ENCODE results near the gene INCENP. TPM values are rescaled to one million over a fixed set of nuclear protein-coding genes. Genes with fewer than 3 reads are reported as not detected.

Gene INCENP
- total RNA-seq (2021) = 122 and 154 TPM in 2 replicates
- Bru-seq, nascent RNA = percentile 85 among the genes with signal in this experiment
- BruChase-seq, experiment 1, labeled RNA remaining after a 2-hour chase = percentile 80 among the genes with signal in this experiment
- percentile 89 among the genes with signal in this experiment for BruChase-seq, experiment 2, labeled RNA remaining after a 6-hour chase
- long read RNA-seq, partial matches to known transcripts = 2 of 5 reads
- long read RNA-seq, other reads (novel, unspliced or antisense) = 3 of 5 reads

DNA sequence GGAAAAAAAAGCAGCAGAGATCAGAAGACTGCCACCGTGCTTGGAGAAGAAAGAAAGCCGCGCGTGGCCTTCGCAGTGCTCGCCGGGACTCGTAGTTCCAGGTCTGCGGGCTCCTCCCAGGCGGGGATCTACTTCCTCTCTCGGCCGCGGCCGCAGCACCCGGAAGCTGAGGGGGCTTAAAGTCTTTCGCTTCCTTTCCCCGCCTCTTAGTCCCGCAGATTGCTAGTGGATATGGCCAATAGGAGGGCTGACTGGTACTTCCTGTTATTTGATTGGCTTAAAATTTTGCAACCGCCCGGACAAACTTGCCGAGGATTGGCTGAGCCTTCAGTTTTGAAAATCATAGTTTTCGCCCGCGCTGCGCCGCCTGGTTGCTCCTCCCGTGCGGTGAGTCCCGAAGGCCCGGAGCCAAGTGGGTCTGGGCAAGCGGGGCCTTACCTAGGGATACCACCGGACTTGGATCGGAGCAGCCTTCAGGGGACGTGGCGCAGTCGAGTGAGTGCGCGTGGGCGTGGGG is at the start of gene INCENP:
INCENP (plus strand) TSS at position 343 of the 517 bp plus-strand sequence. CDS start 4,151 bp downstream, outside the sequence.
- H3K4me2 ChIP-seq = peak within 1 kb of the TSS; percentile 96
- H3K36me3 ChIP-seq (ENCODE audit: low read depth) = 0 out of 2 replicates have a peak, but pooled peaks cover 4% of the 10 kb centered on the region
- no peaks in the 10 kb centered on the region; the same call in 1 of the 2 replicates for H3F3A ChIP-seq (ENCODE audit: insufficient read depth, low read depth)
- TF ChIP-seq, protein P1, sequence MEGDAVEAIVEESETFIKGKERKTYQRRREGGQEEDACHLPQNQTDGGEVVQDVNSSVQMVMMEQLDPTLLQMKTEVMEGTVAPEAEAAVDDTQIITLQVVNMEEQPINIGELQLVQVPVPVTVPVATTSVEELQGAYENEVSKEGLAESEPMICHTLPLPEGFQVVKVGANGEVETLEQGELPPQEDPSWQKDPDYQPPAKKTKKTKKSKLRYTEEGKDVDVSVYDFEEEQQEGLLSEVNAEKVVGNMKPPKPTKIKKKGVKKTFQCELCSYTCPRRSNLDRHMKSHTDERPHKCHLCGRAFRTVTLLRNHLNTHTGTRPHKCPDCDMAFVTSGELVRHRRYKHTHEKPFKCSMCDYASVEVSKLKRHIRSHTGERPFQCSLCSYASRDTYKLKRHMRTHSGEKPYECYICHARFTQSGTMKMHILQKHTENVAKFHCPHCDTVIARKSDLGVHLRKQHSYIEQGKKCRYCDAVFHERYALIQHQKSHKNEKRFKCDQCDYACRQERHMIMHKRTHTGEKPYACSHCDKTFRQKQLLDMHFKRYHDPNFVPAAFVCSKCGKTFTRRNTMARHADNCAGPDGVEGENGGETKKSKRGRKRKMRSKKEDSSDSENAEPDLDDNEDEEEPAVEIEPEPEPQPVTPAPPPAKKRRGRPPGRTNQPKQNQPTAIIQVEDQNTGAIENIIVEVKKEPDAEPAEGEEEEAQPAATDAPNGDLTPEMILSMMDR (conservative IDR thresholded peaks at IDR 0.05) = no peak
- no peak for TF ChIP-seq EZH2 (IDR thresholded peaks at IDR 0.05; ENCODE audit: low read depth)
- ChIA-PET CTCF (interaction anchor here (1.0 kb wide), 1 partner anchor 15 kb away, joined by 3 read pairs; no protein-coding TSS in a partner anchor), POLR2A (ENCODE audit: unreplicated experiment) (interaction anchor here (0.6 kb wide), 2 partner anchors 322 to 331 kb away, joined by 3 read pairs; partner anchors contain the start of gene FEN1)
- no peaks in the 10 kb centered on the region for H3K27me3 ChIP-seq (ENCODE audit: insufficient read depth, low read depth)
- H3K4me1 ChIP-seq (replicated peaks; ENCODE audit: insufficient read depth) = peaks cover 20% of the 10 kb centered on the region
- H3K9me3 ChIP-seq (ENCODE audit: insufficient read depth, low read depth) = no peaks in the 10 kb centered on the region
- peaks cover 25% of the 10 kb centered on the region for H4K20me1 ChIP-seq (ENCODE audit: insufficient read depth)
- no TSS peak for BruUV-seq (replicated peaks)
- intact Hi-C loops (cut with micrococcal nuclease; ENCODE audit: unreplicated experiment) = loop anchor here (5.0 kb wide), 1 partner anchor 331 kb away; the partner anchor contains the start of genes FEN1 and TMEM258
- no peak within 1 kb of the TSS for H3K27ac ChIP-seq
- H3K9me2 ChIP-seq (ENCODE audit: insufficient read depth) = no peaks in the 10 kb centered on the region
- peaks cover 49% of the 10 kb centered on the region for H3K79me2 ChIP-seq (ENCODE audit: low read depth)
- peak within 1 kb of the TSS; percentile 89 for H2AFZ ChIP-seq
- peak within 1 kb of the TSS; percentile 89 for H3K4me3 ChIP-seq
- peak; percentile 96 to 99 for DNase-seq

DNA sequence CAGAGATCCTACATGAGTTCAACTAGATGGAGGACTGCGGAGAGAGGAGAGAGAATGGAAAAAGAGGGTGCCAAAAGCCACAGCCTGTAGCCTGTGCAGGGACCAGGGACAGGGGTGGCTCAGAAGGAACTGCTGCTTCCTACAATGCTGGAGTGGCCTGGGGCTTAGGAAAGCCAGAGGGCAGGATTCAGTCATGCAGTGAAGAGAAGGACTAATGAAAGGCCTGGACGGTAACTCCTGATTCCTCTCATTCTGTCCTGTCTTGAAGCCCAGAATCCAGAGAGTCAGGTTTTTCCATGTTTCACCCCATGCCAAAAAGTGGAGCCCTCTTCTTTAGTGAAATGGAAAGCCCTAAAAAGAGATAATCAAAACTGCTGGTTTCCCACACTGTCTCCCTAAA is 48.4 kb upstream of the INCENP start:
- intact Hi-C loops (cut with micrococcal nuclease; ENCODE audit: unreplicated experiment) = no loop called here
- Histone ChIP-seq H3K36me3 (ENCODE audit: low read depth) (no peaks in the 10 kb centered on the region), H3K4me2 (no peak overlapping the region), H4K20me1 (ENCODE audit: insufficient read depth) (no peaks in the 10 kb centered on the region), H3K4me1 (replicated peaks; ENCODE audit: insufficient read depth) (no peaks in the 10 kb centered on the region), H3K9me2 (ENCODE audit: insufficient read depth) (no peaks in the 10 kb centered on the region), H2AFZ (no peak overlapping the region), H3K27ac (no peak overlapping the region), H3K79me2 (ENCODE audit: low read depth) (no peaks in the 10 kb centered on the region), H3K4me3 (no peak overlapping the region), H3K9me3 (ENCODE audit: insufficient read depth, low read depth) (no peaks in the 10 kb centered on the region), H3F3A (ENCODE audit: insufficient read depth, low read depth) (no peaks in the 10 kb centered on the region), H3K27me3 (ENCODE audit: insufficient read depth, low read depth) (no peaks in the 10 kb centered on the region)
- no TSS peak for BruUV-seq (replicated peaks)
- TF ChIP-seq EZH2 (IDR thresholded peaks at IDR 0.05; ENCODE audit: low read depth) = no peak
- ChIA-PET CTCF (interaction anchor here (0.6 kb wide), 1 partner anchor 106 kb away, joined by 3 read pairs; no protein-coding TSS in a partner anchor), POLR2A (ENCODE audit: unreplicated experiment) (no interaction called here)
- no peak for DNase-seq

DNA sequence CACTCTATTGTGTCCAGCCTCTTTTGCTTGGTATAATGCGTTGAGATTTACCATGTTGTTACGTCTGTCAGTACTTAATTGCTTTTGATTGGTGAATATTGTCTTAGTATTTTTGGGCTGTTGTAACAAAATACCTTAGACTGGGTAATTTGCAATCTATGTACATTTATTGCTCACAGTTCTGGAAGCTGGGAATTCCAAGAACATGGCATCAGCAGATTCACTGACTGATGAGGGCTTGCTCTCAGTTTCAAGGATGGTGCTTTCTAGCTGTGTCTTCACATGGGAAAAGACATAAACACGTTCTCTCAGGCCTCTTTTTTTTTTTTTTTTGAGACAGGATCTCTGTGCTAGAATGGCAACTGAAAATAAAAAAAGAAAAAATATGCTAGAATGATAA is 46.7 kb upstream of the INCENP start:
- POLR2A ChIA-PET (ENCODE audit: unreplicated experiment) = no interaction called here
- no peaks in the 10 kb centered on the region for H3F3A ChIP-seq (ENCODE audit: insufficient read depth, low read depth)

More for the DNA sequence above, 46.7 kb upstream of the INCENP start:
- Histone ChIP-seq H3K4me1 (replicated peaks; ENCODE audit: insufficient read depth) (no peaks in the 10 kb centered on the region), H3K9me2 (ENCODE audit: insufficient read depth) (no peaks in the 10 kb centered on the region), H3K4me3 (no peak overlapping the region), H3K27ac (no peak overlapping the region), H3K4me2 (no peak overlapping the region), H2AFZ (no peak overlapping the region), H4K20me1 (ENCODE audit: insufficient read depth) (no peaks in the 10 kb centered on the region), H3K27me3 (ENCODE audit: insufficient read depth, low read depth) (no peaks in the 10 kb centered on the region), H3K36me3 (ENCODE audit: low read depth) (no peaks in the 10 kb centered on the region), H3K79me2 (ENCODE audit: low read depth) (no peaks in the 10 kb centered on the region), H3K9me3 (ENCODE audit: insufficient read depth, low read depth) (no peaks in the 10 kb centered on the region)
- BruUV-seq (replicated peaks) = no TSS peak
- no peak for DNase-seq
- CTCF ChIA-PET = interaction anchor here (0.7 kb wide), 1 partner anchor 72 kb away, joined by 6 read pairs; no protein-coding TSS in a partner anchor
- TF ChIP-seq, protein P1 (conservative IDR thresholded peaks at IDR 0.05) = no peak
- TF ChIP-seq EZH2 (IDR thresholded peaks at IDR 0.05; ENCODE audit: low read depth) = no peak
- intact Hi-C loops (cut with micrococcal nuclease; ENCODE audit: unreplicated experiment) = no loop called here

All from PC-9 (cell line).